GM10248 (cell line): ENCODE results near the gene YOD1.

Experiments
- CTCF ChIA-PET: fragments of 300-600 bp; sonication (Branson Sonifier 250); formaldehyde crosslinking; extraction: SDS; loops from one replicate; lab custom pipeline; 2021; ENCODE audit warnings: antibody characterized with exemption; lab: Yijun Ruan, JAX
- POLR2A ChIA-PET: fragments of 350-650 bp; sonication (Branson Sonifier 250); formaldehyde crosslinking; extraction: SDS; loops from one replicate; lab custom pipeline; 2020; ENCODE audit warnings: antibody characterized with exemption; lab: Yijun Ruan, JAX
- DNase-seq: peaks from one replicate; pipeline ENCODE4 v3.0.0; 2012; ENCODE audit errors: extremely low spot score
- TF ChIP-seq, protein P1 (sequence below): IDR thresholded peaks from 2 replicates; pipeline ENCODE4 v1.5.1; 2012; ENCODE audit warnings: mild to moderate bottlenecking, low read depth; ENCODE audit errors: extremely low read depth, missing control alignments, control extremely low read depth

Gene YOD1

DNA sequence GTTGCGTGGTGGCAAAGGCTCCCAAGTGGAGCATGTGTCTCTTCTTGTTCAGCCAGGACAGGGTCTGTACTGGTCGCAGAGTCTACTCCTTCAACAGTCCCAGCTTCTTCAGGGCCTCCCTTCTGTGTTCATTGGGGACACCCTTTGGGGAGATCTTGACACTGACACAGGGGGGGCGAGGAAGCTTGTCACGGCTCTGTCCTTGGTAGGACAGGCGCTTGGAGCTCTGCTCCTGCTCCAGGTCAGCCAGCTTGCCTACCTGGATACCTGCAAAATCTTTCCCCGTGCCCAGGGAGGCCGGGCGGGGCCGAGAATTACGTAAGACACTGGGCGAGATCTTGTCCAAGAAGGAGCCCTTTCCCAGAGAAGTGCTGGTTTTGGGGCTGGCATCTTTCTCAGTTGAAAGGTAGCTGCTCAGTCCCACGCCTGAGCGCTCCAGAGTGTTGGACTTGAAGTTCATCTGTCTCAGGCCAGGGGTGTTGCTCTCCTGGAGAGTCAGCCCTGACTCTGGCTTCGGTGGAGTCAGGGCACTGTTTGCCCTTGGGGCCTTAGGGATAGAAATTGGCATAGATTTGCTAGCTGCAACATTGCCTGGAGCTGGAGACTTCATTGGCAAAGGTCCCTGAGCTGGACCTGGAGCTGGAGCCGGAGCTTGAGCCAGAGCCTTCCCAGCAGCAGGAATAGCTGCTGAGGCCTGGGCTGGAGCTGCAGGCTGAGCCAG, 29.0 kb downstream of the YOD1 start:
- no peak for DNase-seq
- CTCF ChIA-PET, result interaction anchor here (1.0 to 10.7 kb wide), 6 partner anchors 10 to 110 kb away, joined by 3 to 60 read pairs (median 8); no protein-coding TSS in a partner anchor
- POLR2A ChIA-PET, result no interaction called here
- TF ChIP-seq, protein P1, sequence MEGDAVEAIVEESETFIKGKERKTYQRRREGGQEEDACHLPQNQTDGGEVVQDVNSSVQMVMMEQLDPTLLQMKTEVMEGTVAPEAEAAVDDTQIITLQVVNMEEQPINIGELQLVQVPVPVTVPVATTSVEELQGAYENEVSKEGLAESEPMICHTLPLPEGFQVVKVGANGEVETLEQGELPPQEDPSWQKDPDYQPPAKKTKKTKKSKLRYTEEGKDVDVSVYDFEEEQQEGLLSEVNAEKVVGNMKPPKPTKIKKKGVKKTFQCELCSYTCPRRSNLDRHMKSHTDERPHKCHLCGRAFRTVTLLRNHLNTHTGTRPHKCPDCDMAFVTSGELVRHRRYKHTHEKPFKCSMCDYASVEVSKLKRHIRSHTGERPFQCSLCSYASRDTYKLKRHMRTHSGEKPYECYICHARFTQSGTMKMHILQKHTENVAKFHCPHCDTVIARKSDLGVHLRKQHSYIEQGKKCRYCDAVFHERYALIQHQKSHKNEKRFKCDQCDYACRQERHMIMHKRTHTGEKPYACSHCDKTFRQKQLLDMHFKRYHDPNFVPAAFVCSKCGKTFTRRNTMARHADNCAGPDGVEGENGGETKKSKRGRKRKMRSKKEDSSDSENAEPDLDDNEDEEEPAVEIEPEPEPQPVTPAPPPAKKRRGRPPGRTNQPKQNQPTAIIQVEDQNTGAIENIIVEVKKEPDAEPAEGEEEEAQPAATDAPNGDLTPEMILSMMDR, result no peak

DNA sequence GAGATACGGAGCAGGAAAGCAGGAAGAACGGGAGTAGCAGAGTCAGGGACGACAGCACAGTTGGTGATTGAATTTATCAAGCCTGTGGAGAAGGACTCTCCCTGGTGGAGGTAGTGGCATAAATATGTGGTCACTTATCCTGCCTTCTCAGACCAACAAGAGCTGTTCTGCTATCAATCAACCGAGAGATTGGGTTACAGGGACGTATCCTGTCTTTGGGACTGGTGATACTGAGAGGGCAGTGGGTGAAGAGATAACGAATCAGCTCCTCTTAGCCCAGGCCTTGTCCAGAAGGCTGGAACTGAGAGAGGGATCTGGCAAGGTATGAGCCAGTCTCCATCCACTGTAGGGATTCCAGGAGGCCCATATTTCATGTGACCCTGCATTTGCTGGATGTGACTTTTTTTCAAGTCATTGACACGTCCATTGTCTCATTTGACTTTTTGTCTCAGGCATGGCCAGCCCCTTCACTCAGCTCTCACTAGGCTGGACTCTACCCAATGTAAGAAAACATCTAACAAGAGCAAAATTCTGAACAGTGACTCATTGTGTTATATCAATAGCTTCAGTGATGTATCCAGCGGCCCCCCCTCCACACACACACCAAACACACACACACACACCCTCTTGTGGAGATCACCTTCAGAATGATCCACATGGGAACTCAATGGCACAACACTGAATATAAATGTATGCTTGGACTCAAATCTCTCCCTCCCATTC, 29.7 kb downstream of the YOD1 start:
- TF ChIP-seq, protein P1, result no peak
- CTCF ChIA-PET, result interaction anchor here (1.0 to 10.7 kb wide), 7 partner anchors 9 to 110 kb away, joined by 3 to 60 read pairs (median 5); no protein-coding TSS in a partner anchor
- DNase-seq, result no peak
- POLR2A ChIA-PET, result no interaction called here

DNA sequence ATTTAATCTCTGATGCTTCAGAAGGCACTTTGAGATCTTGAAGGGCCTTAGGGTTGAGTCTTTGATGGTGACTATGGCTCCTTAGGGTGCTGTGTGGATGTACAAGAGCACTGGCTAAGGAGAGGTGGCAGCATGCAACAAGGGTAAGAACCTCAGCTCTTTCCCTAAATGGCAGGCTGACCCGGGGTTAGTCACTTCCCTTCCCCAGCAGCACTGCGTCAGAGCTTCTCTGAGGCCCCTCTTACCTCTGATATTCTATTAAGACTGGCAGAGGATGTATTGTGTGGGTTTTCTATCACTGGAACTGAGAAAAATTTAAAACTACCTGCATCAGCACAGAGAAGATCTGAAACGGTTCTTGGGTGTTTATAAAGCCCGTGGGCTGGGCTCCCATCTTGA, 30.3 kb downstream of the YOD1 start:
- ChIA-PET CTCF (interaction anchor here (1.0 to 10.7 kb wide), 7 partner anchors 8 to 109 kb away, joined by 3 to 60 read pairs (median 5); no protein-coding TSS in a partner anchor), POLR2A (no interaction called here)
- TF ChIP-seq, protein P1, result no peak
- DNase-seq, result no peak

DNA sequence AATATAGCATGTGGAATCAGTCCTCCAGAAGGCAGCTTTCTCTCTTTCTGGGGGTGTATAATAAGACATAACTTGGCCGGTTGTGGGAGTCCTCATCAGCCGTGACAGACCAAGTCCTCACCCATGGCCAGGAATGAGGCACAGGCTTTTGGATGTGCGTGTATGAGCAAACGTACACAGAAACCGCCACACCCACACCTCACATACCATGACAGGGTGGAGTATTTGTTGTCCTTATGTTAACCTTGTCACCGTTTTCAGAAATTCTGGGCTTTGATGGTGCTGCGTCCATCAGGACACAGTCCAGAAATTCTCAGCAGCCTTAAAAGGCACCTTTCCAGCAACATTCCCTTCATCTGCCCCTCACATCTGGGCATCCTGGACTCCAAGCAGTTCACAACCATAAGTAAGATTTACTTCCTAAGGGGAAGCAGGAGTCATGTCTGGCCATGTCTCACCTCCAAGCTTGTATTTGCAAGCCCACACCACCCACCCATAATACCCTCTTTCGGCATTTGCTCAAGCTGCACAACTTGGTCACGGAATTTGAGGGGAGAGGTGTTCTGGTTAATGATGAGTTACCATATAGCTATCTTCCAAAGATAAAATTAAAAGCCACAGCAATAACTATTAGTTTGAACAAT, 30.8 kb downstream of the YOD1 start:
- CTCF ChIA-PET, result interaction anchor here (1.3 to 10.7 kb wide), 6 partner anchors 8 to 285 kb away, joined by 3 to 60 read pairs (median 4); no protein-coding TSS in a partner anchor

DNA sequence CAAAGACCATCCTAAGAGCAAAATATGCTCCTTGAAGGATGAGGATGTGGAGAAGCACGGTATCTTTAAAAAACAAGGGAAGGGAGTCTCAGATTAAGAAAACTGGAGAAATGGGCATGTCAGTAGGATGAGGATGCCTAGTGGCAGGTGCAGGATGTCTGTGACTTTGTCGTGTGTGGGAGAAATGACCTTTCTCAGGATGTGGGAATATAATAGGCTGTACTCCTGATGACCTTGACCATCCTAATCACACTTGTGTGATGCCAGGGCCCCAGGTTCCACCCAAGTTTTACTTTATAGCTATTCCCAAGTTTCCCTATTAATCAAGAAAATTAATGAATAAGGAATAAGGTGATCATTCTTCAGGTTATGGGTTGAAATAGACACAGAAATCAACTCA, 31.3 kb downstream of the YOD1 start:
- ChIA-PET CTCF (interaction anchor here (1.1 to 10.7 kb wide), 6 partner anchors 8 to 285 kb away, joined by 3 to 60 read pairs (median 4); no protein-coding TSS in a partner anchor), POLR2A (no interaction called here)
- DNase-seq, result no peak
- TF ChIP-seq, protein P1, result no peak

More for the DNA sequence above, 30.8 kb downstream of the YOD1 start:
- DNase-seq, result no peak
- POLR2A ChIA-PET, result no interaction called here
- TF ChIP-seq, protein P1, result no peak

DNA sequence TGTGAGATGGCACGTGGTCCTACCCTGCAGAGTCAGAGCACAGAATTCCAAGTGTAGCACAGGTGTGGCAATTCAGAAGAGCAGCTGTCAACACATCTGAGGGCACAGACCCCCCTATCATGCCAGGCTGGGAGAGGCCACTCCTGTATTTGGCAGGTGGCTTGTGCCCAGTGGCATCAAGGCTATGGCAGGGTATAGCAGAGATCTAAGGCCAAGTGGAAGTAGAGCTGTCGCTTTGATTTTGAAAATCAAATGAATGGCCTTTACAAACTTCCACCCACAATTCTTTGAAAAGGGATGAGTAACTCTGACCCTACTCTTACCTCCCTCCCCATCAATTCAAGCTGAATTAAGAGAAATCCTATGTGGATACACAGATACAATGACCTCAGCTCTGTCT, 31.8 kb downstream of the YOD1 start:
- CTCF ChIA-PET, result interaction anchor here (1.1 to 10.7 kb wide), 4 partner anchors 10 to 284 kb away, joined by 3 to 60 read pairs (median 4); no protein-coding TSS in a partner anchor
- TF ChIP-seq, protein P1, result no peak
- no peak for DNase-seq
- POLR2A ChIA-PET, result no interaction called here
